ENCODE results near the gene ELMO1.
"Not testable (repeated sequence)": the region's sequence is repeated elsewhere in the genome, so short reads cannot be mapped to it uniquely, and the experiment has no call there.

ELMO1 gene

GRCh38 chr7:36977878-36978277 is 470.8 kb downstream of the ELMO1 start:
- Histone ChIP-seq H3K9me3 (ENCODE audit: control insufficient read depth, insufficient read depth, low read length) (no peaks in the 10 kb centered on the region), H3K27me3 (ENCODE audit: control insufficient read depth, insufficient read depth, low read length) (no peaks in the 10 kb centered on the region), H3K36me3 (ENCODE audit: control insufficient read depth, insufficient read depth, low read length) (no peaks in the 10 kb centered on the region), H3K4me1 (ENCODE audit: control insufficient read depth, insufficient read depth, low read length) (no peaks in the 10 kb centered on the region), H3K27ac (ENCODE audit: low read depth, low read length) (no peak overlapping the region), H3K4me3 (ENCODE audit: low read depth, low read length) (no peak overlapping the region), H3K9ac (ENCODE audit: low read depth, low read length) (no peak overlapping the region)

- H3K27ac ChIP-seq (ENCODE audit: low read depth, low read length); H3K9ac ChIP-seq (ENCODE audit: low read depth, low read length); H3K36me3 ChIP-seq (ENCODE audit: control insufficient read depth, insufficient read depth, low read length): not testable (repeated sequence)
Measured at GRCh38 chr7:36973534-36973933, 475.1 kb downstream of the ELMO1 start.

GRCh38 chr7:36972140-36972518 is 476.5 kb downstream of the ELMO1 start:
- H3K9ac ChIP-seq (ENCODE audit: low read depth, low read length): no peak overlapping the region
- no peaks in the 10 kb centered on the region for H3K27me3 ChIP-seq (ENCODE audit: control insufficient read depth, insufficient read depth, low read length)
- H3K27ac ChIP-seq (ENCODE audit: low read depth, low read length): peak overlapping the region; percentile 63
- no peaks in the 10 kb centered on the region for H3K4me1 ChIP-seq (ENCODE audit: control insufficient read depth, insufficient read depth, low read length)
- no peaks in the 10 kb centered on the region for H3K36me3 ChIP-seq (ENCODE audit: control insufficient read depth, insufficient read depth, low read length)
- H3K4me3 ChIP-seq (ENCODE audit: low read depth, low read length): no peak overlapping the region
- no peaks in the 10 kb centered on the region for H3K9me3 ChIP-seq (ENCODE audit: control insufficient read depth, insufficient read depth, low read length)

More at GRCh38 chr7:36973534-36973933, 475.1 kb downstream of the ELMO1 start:
- not testable (repeated sequence) for H3K9me3 ChIP-seq (ENCODE audit: control insufficient read depth, insufficient read depth, low read length); H3K27me3 ChIP-seq (ENCODE audit: control insufficient read depth, insufficient read depth, low read length); H3K4me3 ChIP-seq (ENCODE audit: low read depth, low read length); H3K4me1 ChIP-seq (ENCODE audit: control insufficient read depth, insufficient read depth, low read length)

- Histone ChIP-seq H3K4me1 (ENCODE audit: control insufficient read depth, insufficient read depth, low read length) (no peaks in the 10 kb centered on the region), H3K9me3 (ENCODE audit: control insufficient read depth, insufficient read depth, low read length) (no peaks in the 10 kb centered on the region), H3K27me3 (ENCODE audit: control insufficient read depth, insufficient read depth, low read length) (no peaks in the 10 kb centered on the region), H3K4me3 (ENCODE audit: low read depth, low read length) (no peak overlapping the region), H3K9ac (ENCODE audit: low read depth, low read length) (no peak overlapping the region), H3K27ac (ENCODE audit: low read depth, low read length) (peak overlapping the region; percentile 63), H3K36me3 (ENCODE audit: control insufficient read depth, insufficient read depth, low read length) (no peaks in the 10 kb centered on the region)
Measured at GRCh38 chr7:36971515-36972139, 477.0 kb downstream of the ELMO1 start.

- Histone ChIP-seq H3K27me3 (ENCODE audit: control insufficient read depth, insufficient read depth, low read length) (no peaks in the 10 kb centered on the region), H3K27ac (ENCODE audit: low read depth, low read length) (peak overlapping the region; percentile 49), H3K36me3 (ENCODE audit: control insufficient read depth, insufficient read depth, low read length) (no peaks in the 10 kb centered on the region), H3K4me3 (ENCODE audit: low read depth, low read length) (no peak overlapping the region), H3K9ac (ENCODE audit: low read depth, low read length) (no peak overlapping the region), H3K9me3 (ENCODE audit: control insufficient read depth, insufficient read depth, low read length) (no peaks in the 10 kb centered on the region), H3K4me1 (ENCODE audit: control insufficient read depth, insufficient read depth, low read length) (no peaks in the 10 kb centered on the region)
Measured at GRCh38 chr7:36970551-36971514, 477.8 kb downstream of the ELMO1 start.

- Histone ChIP-seq H3K4me1 (ENCODE audit: control insufficient read depth, insufficient read depth, low read length) (peaks cover 8% of the 10 kb centered on the region), H3K9ac (ENCODE audit: low read depth, low read length) (no peak overlapping the region), H3K36me3 (ENCODE audit: control insufficient read depth, insufficient read depth, low read length) (no peaks in the 10 kb centered on the region), H3K4me3 (ENCODE audit: low read depth, low read length) (no peak overlapping the region), H3K27me3 (ENCODE audit: control insufficient read depth, insufficient read depth, low read length) (no peaks in the 10 kb centered on the region), H3K9me3 (ENCODE audit: control insufficient read depth, insufficient read depth, low read length) (no peaks in the 10 kb centered on the region), H3K27ac (ENCODE audit: low read depth, low read length) (no peak overlapping the region)
Measured at GRCh38 chr7:36969376-36969775, 479.3 kb downstream of the ELMO1 start.

GRCh38 chr7:36967387-36967786 is 481.3 kb downstream of the ELMO1 start:
- H3K9me3 ChIP-seq (ENCODE audit: control insufficient read depth, insufficient read depth, low read length): no peaks in the 10 kb centered on the region
- H3K4me3 ChIP-seq (ENCODE audit: low read depth, low read length): no peak overlapping the region
- no peak overlapping the region for H3K27ac ChIP-seq (ENCODE audit: low read depth, low read length)

GRCh38 chr7:36966636-36967035 is 482.0 kb downstream of the ELMO1 start:
- no peaks in the 10 kb centered on the region for H3K9me3 ChIP-seq (ENCODE audit: control insufficient read depth, insufficient read depth, low read length)
- H3K4me1 ChIP-seq (ENCODE audit: control insufficient read depth, insufficient read depth, low read length): peaks cover 22% of the 10 kb centered on the region

More at GRCh38 chr7:36967387-36967786, 481.3 kb downstream of the ELMO1 start:
- Histone ChIP-seq H3K36me3 (ENCODE audit: control insufficient read depth, insufficient read depth, low read length) (no peaks in the 10 kb centered on the region), H3K27me3 (ENCODE audit: control insufficient read depth, insufficient read depth, low read length) (no peaks in the 10 kb centered on the region), H3K9ac (ENCODE audit: low read depth, low read length) (no peak overlapping the region), H3K4me1 (ENCODE audit: control insufficient read depth, insufficient read depth, low read length) (peaks cover 15% of the 10 kb centered on the region)

GRCh38 chr7:36966039-36966438 is 482.6 kb downstream of the ELMO1 start:
- Histone ChIP-seq H3K4me1 (ENCODE audit: control insufficient read depth, insufficient read depth, low read length) (peaks cover 28% of the 10 kb centered on the region), H3K36me3 (ENCODE audit: control insufficient read depth, insufficient read depth, low read length) (no peaks in the 10 kb centered on the region), H3K9ac (ENCODE audit: low read depth, low read length) (no peak overlapping the region), H3K27me3 (ENCODE audit: control insufficient read depth, insufficient read depth, low read length) (no peaks in the 10 kb centered on the region), H3K9me3 (ENCODE audit: control insufficient read depth, insufficient read depth, low read length) (no peaks in the 10 kb centered on the region), H3K27ac (ENCODE audit: low read depth, low read length) (no peak overlapping the region), H3K4me3 (ENCODE audit: low read depth, low read length) (no peak overlapping the region)

More at GRCh38 chr7:36966636-36967035, 482.0 kb downstream of the ELMO1 start:
- Histone ChIP-seq H3K27me3 (ENCODE audit: control insufficient read depth, insufficient read depth, low read length) (no peaks in the 10 kb centered on the region), H3K27ac (ENCODE audit: low read depth, low read length) (no peak overlapping the region), H3K4me3 (ENCODE audit: low read depth, low read length) (no peak overlapping the region), H3K36me3 (ENCODE audit: control insufficient read depth, insufficient read depth, low read length) (no peaks in the 10 kb centered on the region), H3K9ac (ENCODE audit: low read depth, low read length) (no peak overlapping the region)

GRCh38 chr7:36965625-36966024 is 483.0 kb downstream of the ELMO1 start:
- Histone ChIP-seq H3K4me3 (ENCODE audit: low read depth, low read length) (no peak overlapping the region), H3K27ac (ENCODE audit: low read depth, low read length) (no peak overlapping the region), H3K36me3 (ENCODE audit: control insufficient read depth, insufficient read depth, low read length) (no peaks in the 10 kb centered on the region), H3K4me1 (ENCODE audit: control insufficient read depth, insufficient read depth, low read length) (peaks cover 31% of the 10 kb centered on the region), H3K9me3 (ENCODE audit: control insufficient read depth, insufficient read depth, low read length) (no peaks in the 10 kb centered on the region), H3K9ac (ENCODE audit: low read depth, low read length) (no peak overlapping the region), H3K27me3 (ENCODE audit: control insufficient read depth, insufficient read depth, low read length) (no peaks in the 10 kb centered on the region)

GRCh38 chr7:36964297-36964696 is 484.4 kb downstream of the ELMO1 start:
- Histone ChIP-seq H3K4me1 (ENCODE audit: control insufficient read depth, insufficient read depth, low read length) (peaks cover 31% of the 10 kb centered on the region), H3K36me3 (ENCODE audit: control insufficient read depth, insufficient read depth, low read length) (no peaks in the 10 kb centered on the region), H3K9ac (ENCODE audit: low read depth, low read length) (no peak overlapping the region), H3K27ac (ENCODE audit: low read depth, low read length) (no peak overlapping the region), H3K27me3 (ENCODE audit: control insufficient read depth, insufficient read depth, low read length) (no peaks in the 10 kb centered on the region), H3K4me3 (ENCODE audit: low read depth, low read length) (no peak overlapping the region), H3K9me3 (ENCODE audit: control insufficient read depth, insufficient read depth, low read length) (no peaks in the 10 kb centered on the region)

Data from HUES48 (cell line).